Type B pancreatic cell (in vitro differentiated cells): ENCODE data around the gene EPB42. TPM values are rescaled to one million over a fixed set of nuclear protein-coding genes. Genes with fewer than 3 reads are reported as not detected.

ENCODE experiments used
- DNase-seq: peaks from one replicate; pipeline ENCODE4 v3.0.0; 2021; ENCODE audit warnings: mixed read lengths; ENCODE audit not compliant: unreplicated experiment; ENCODE audit errors: extremely low spot score
- H3K27ac Mint-ChIP-seq: 2 replicates; pipeline ENCODE4 v1.8.0; 2021; ENCODE audit warnings: mild to moderate bottlenecking, mixed read lengths
- H3K27me3 Mint-ChIP-seq: 2 replicates; pipeline ENCODE4 v1.8.0; 2021; ENCODE audit warnings: mixed read lengths
- H3K36me3 Mint-ChIP-seq: 2 replicates; pipeline ENCODE4 v1.8.0; 2021; ENCODE audit warnings: mixed read lengths
- H3K4me1 Mint-ChIP-seq: one replicate; pipeline ENCODE4 v1.8.0; 2021; ENCODE audit warnings: mixed read lengths; ENCODE audit not compliant: unreplicated experiment
- H3K4me3 Mint-ChIP-seq: 2 replicates; pipeline ENCODE4 v1.8.0; 2021; ENCODE audit warnings: mild to moderate bottlenecking, mixed read lengths
- H3K9me3 Mint-ChIP-seq: 2 replicates; pipeline ENCODE4 v1.8.0; 2021; ENCODE audit warnings: mixed read lengths
- CTCF ChIP-seq: fragments of 200-600 bp; sonication (generic); conservative IDR thresholded peaks from 2 replicates; pipeline ENCODE4 v1.5.0; 2021; ENCODE audit warnings: antibody characterized with exemption, mild to moderate bottlenecking
- total RNA-seq: library from RNA; stranded (reverse); gene quantifications from 2 replicates; pipeline ENCODE4 v1.2.1, GENCODE V29; 2021; ENCODE audit warnings: low replicate concordance

Gene EPB42
- total RNA-seq, 1 donor from 2014 or later, result not detected

GRCh38 chr15:43253431-43254403, 32.9 kb upstream of the EPB42 start:
- H3K27ac Mint-ChIP-seq, result no peak overlapping the region
- no peaks in the 10 kb centered on the region for H3K4me1 Mint-ChIP-seq
- H3K4me3 Mint-ChIP-seq, result no peak overlapping the region
- H3K27me3 Mint-ChIP-seq, result peaks cover 30% of the 10 kb centered on the region
- TF ChIP-seq CTCF, result no peak
- H3K9me3 Mint-ChIP-seq, result no peaks in the 10 kb centered on the region
- DNase-seq, result no peak
- no peaks in the 10 kb centered on the region for H3K36me3 Mint-ChIP-seq

DNA sequence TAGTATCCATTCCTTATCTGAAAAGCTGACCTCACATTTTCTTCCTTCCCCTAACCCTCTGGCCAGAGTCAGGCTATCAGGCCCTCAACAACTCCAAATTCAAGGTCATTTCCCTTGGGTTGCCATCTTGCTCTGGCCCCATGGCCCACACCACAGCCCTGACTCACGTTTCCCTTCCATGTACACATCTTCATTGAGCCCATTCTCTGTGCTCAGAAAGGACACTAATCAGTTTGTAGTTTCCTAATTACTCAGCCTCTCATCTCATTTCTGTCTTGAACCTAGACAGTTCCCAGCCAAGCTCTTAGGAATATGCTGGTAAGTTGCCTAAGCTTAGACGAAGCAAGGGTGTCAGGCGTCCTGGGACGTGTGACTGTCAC, 31.0 kb upstream of the EPB42 start:
- no peak overlapping the region for H3K27ac Mint-ChIP-seq
- no peak overlapping the region for H3K4me3 Mint-ChIP-seq
- H3K27me3 Mint-ChIP-seq, result peaks cover 30% of the 10 kb centered on the region
- no peaks in the 10 kb centered on the region for H3K4me1 Mint-ChIP-seq
- no peak for TF ChIP-seq CTCF
- no peaks in the 10 kb centered on the region for H3K9me3 Mint-ChIP-seq
- no peak for DNase-seq
- H3K36me3 Mint-ChIP-seq, result no peaks in the 10 kb centered on the region

DNA sequence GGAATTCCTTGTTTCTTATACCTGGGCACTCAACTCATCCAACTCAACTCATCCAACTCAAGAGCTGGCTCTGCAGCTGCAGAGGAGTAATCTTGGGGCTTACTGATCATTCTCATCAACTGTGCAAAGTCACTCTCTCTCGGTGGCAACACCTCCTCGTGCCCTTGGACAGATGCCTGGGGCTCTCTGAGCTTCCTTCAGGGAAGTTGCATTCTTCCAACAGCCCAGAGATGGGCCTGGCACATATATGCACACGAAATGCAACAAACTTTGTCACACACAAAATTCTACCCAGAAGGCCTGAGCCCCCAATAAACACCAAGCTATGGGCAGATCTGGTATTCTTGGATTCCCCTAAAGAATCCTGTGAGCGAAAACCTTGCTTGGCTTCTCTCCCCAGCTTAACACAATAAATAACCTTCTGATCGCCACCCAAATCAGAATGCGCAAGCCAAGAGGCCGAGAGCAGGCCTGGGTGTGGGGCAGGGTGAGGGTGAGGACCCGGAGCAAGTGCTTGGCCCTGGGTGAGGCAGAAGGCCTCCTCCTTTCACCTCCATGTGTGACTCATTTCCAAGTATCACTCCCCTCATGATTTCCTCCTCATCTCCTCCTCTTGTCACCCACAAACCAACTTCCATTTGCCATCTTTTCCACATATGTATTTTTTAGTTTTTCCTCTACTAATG, 30.5 kb upstream of the EPB42 start:
- Mint-ChIP-seq H3K27me3 (peaks cover 31% of the 10 kb centered on the region), H3K27ac (no peak overlapping the region), H3K4me1 (no peaks in the 10 kb centered on the region), H3K9me3 (no peaks in the 10 kb centered on the region), H3K36me3 (no peaks in the 10 kb centered on the region), H3K4me3 (no peak overlapping the region)
- no peak for TF ChIP-seq CTCF
- no peak for DNase-seq

DNA sequence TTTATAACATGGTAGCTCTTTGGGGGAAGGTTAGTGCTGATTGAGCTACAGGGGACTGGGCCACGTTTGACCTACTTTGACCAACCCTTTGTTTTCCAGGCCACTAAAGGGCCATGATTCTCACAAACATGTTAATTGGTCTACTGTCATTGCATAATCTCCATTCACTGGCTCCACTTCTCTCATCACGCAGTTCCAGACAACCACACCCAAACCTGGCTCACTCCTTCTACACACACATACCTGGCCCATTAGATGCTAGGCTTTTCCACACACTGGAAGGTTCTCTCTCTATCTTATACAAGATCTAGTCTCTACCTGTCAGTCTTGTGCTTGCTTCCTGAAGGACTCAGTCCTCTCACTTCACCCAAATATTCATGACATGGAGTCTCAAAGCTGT, 30.0 kb upstream of the EPB42 start:
- no peak overlapping the region for H3K4me3 Mint-ChIP-seq
- H3K27me3 Mint-ChIP-seq, result peaks cover 30% of the 10 kb centered on the region

GRCh38 chr15:43249699-43250203, 28.9 kb upstream of the EPB42 start:
- no peak for DNase-seq
- H3K27ac Mint-ChIP-seq, result no peak overlapping the region
- no peak overlapping the region for H3K4me3 Mint-ChIP-seq
- H3K36me3 Mint-ChIP-seq, result no peaks in the 10 kb centered on the region
- H3K9me3 Mint-ChIP-seq, result no peaks in the 10 kb centered on the region
- no peak for TF ChIP-seq CTCF
- peaks cover 24% of the 10 kb centered on the region for H3K27me3 Mint-ChIP-seq
- H3K4me1 Mint-ChIP-seq, result no peaks in the 10 kb centered on the region

More for the DNA sequence above, 30.0 kb upstream of the EPB42 start:
- no peak for TF ChIP-seq CTCF
- Mint-ChIP-seq H3K27ac (no peak overlapping the region), H3K9me3 (no peaks in the 10 kb centered on the region), H3K36me3 (no peaks in the 10 kb centered on the region), H3K4me1 (no peaks in the 10 kb centered on the region)
- DNase-seq, result no peak
